Thyroid gland (tissue), 4 donors: ENCODE measurements around the gene HIVEP3. TPM values are rescaled to one million over a fixed set of nuclear protein-coding genes. Genes with fewer than 3 reads are reported as not detected.

ENCODE experiments used
- DNase-seq, 2 donors: peaks; one replicate each; pipeline ENCODE4 v3.0.0-alpha.2; 2019
- H3K27ac ChIP-seq, 3 donors: fragments of 200-600 bp; sonication (generic); 1 replicate in 2 of 3; 2 replicates in 1 of 3; pipeline ENCODE4 v1.5.1; 2016 to 2019; ENCODE audit warnings: mild to moderate bottlenecking in 1 of 3, moderate library complexity in 1 of 3
- H3K27me3 ChIP-seq: fragments of 200-600 bp; sonication (generic); one replicate; pipeline ENCODE4 v1.5.1; 2019
- H3K36me3 ChIP-seq, 2 donors: fragments of 200-600 bp; sonication (generic); one replicate each; pipeline ENCODE4 v1.5.1; 2016 to 2019
- H3K4me1 ChIP-seq, 2 donors: fragments of 200-600 bp; sonication (generic); one replicate each; pipeline ENCODE4 v1.5.1; 2017 to 2019
- H3K4me3 ChIP-seq, 3 donors: fragments of 200-600 bp; sonication (generic); replicated peaks in 1 of 3; 1 replicate in 2 of 3; 2 replicates in 1 of 3; pipeline ENCODE4 v1.5.1; 2016; ENCODE audit warnings: mild to moderate bottlenecking in 1 of 3
- H3K9me3 ChIP-seq: fragments of 200-600 bp; sonication (generic); one replicate; pipeline ENCODE4 v1.5.1; 2017
- POLR2A ChIP-seq, 2 donors: fragments of 450-650 bp; IDR thresholded peaks; one replicate each; pipeline ENCODE4 v1.6.1; 2017; ENCODE audit warnings: antibody characterized with exemption in 2 of 2, mild to moderate bottlenecking in 2 of 2, moderate library complexity in 1 of 2
- WGBS, 2 donors: methylation state at CpG; one replicate each; pipeline ENCODE4 v1.1.5; 2017; 5-methylcytosine and 5-hydroxymethylcytosine counted together
- intact Hi-C: fragments of 100-400 bp; cut with DNase I; formaldehyde crosslinking; loops from one replicate; pipeline ENCODE4 v1.15.1; 2023
- total RNA-seq, 4 donors: library from RNA; depleted of rRNA; stranded (reverse); fragments of >200 nt; gene quantifications; one replicate each; pipeline ENCODE4 v1.2.3, GENCODE V29; 2016
- TF ChIP-seq, protein P1 (sequence below), 6 experiments: fragments of 200-600 bp in 3 of 6; fragments of 450-650 bp in 3 of 6; sonication (generic) in 3 of 6; IDR thresholded peaks; one replicate each; pipeline ENCODE4 v1.5.1; 2016 to 2019; ENCODE audit warnings: antibody characterized with exemption in 6 of 6, mild to moderate bottlenecking in 2 of 6, inconsistent platforms in 1 of 6, moderate library complexity in 1 of 6

Gene HIVEP3
- total RNA-seq, 4 donors from 2014 or later, result 9.7 to 13.5 (median 12.5) TPM

DNA sequence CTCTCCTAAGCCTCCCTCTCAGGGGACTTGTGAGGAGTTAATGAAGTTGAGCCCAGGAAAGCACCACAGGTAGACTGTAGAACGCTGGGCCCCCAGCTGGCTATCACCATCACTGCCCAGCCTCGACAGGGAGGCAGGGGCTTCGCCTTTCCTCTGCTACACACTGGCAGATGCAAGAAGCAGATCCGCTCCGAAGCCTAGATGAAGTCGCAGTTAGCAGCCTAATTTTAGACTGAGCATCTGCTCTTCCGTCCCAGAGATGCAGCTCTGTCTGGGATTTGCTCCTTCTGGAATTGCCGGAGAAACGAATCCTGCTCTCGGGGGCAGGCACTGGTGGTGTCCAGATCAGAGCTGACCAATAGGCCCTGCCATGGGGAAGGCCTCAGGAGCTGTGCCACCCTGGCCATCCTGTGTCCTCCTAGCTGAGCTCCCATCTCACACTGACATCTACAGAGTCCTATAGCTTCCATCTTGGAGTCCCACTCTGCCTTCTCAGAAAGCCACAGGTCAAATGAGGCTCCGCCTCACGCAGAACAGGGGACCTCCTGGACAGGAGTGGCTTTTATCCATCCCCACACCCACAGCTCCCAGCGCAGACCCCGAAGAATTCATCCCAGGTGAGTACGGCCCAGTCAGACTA, 247.5 kb downstream of the HIVEP3 start:
- Histone ChIP-seq H3K27ac (no peak overlapping the region), H3K4me3 (no peak overlapping the region), H3K27me3 (no peaks in the 10 kb centered on the region), H3K36me3 (no peaks in the 10 kb centered on the region), H3K4me1 (peaks cover 0 to 18% of the 10 kb centered on the region in 2 donors), H3K9me3 (no peaks in the 10 kb centered on the region)
- TF ChIP-seq, protein P1, sequence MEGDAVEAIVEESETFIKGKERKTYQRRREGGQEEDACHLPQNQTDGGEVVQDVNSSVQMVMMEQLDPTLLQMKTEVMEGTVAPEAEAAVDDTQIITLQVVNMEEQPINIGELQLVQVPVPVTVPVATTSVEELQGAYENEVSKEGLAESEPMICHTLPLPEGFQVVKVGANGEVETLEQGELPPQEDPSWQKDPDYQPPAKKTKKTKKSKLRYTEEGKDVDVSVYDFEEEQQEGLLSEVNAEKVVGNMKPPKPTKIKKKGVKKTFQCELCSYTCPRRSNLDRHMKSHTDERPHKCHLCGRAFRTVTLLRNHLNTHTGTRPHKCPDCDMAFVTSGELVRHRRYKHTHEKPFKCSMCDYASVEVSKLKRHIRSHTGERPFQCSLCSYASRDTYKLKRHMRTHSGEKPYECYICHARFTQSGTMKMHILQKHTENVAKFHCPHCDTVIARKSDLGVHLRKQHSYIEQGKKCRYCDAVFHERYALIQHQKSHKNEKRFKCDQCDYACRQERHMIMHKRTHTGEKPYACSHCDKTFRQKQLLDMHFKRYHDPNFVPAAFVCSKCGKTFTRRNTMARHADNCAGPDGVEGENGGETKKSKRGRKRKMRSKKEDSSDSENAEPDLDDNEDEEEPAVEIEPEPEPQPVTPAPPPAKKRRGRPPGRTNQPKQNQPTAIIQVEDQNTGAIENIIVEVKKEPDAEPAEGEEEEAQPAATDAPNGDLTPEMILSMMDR (IDR thresholded peaks at IDR 0.05), result no peak
- intact Hi-C loops, result no loop called here
- WGBS, 2 donors, result 94 to 95% methylated on average over 8 to 13 of the region's 15 CpGs
- DNase-seq, result no peak

GRCh38 chr1:41670217-41670957, 248.3 kb downstream of the HIVEP3 start:
- Histone ChIP-seq H3K4me3 (no peak overlapping the region), H3K27me3 (no peaks in the 10 kb centered on the region), H3K36me3 (no peaks in the 10 kb centered on the region), H3K4me1 (peaks cover 0 to 21% of the 10 kb centered on the region in 2 donors), H3K9me3 (no peaks in the 10 kb centered on the region), H3K27ac (no peak overlapping the region)
- intact Hi-C loops, result no loop called here
- WGBS, 2 donors, result 89 to 93% methylated on average over 4 of the region's 4 CpGs
- TF ChIP-seq, protein P1 (IDR thresholded peaks at IDR 0.05), result no peak
- TF ChIP-seq POLR2A (IDR thresholded peaks at IDR 0.05), result no peak
- DNase-seq, result no peak

- intact Hi-C loops, result no loop called here
- no peak for TF ChIP-seq POLR2A (IDR thresholded peaks at IDR 0.05)
- TF ChIP-seq, protein P1 (IDR thresholded peaks at IDR 0.05), result no peak
- no peak for DNase-seq
- no peaks in the 10 kb centered on the region for H3K9me3 ChIP-seq
- H3K36me3 ChIP-seq, result no peaks in the 10 kb centered on the region
- no peak overlapping the region for H3K4me3 ChIP-seq
- WGBS, 2 donors, result 95 to 97% methylated on average over 3 of the region's 3 CpGs
- peaks cover 0 to 26% of the 10 kb centered on the region in 2 donors for H3K4me1 ChIP-seq
- H3K27ac ChIP-seq, result no peak overlapping the region
- no peaks in the 10 kb centered on the region for H3K27me3 ChIP-seq
Measured at GRCh38 chr1:41668967-41669366, 249.8 kb downstream of the HIVEP3 start.

- Histone ChIP-seq H3K27ac (no peak overlapping the region), H3K4me1 (peaks cover 0 to 22% of the 10 kb centered on the region in 2 donors), H3K9me3 (no peaks in the 10 kb centered on the region), H3K36me3 (no peaks in the 10 kb centered on the region), H3K27me3 (no peaks in the 10 kb centered on the region), H3K4me3 (no peak overlapping the region)
- 93 to 95% methylated on average over 7 of the region's 7 CpGs for WGBS, 2 donors
- intact Hi-C loops, result no loop called here
- DNase-seq, result no peak
- TF ChIP-seq, protein P1 (IDR thresholded peaks at IDR 0.05), result no peak
- TF ChIP-seq POLR2A (IDR thresholded peaks at IDR 0.05), result no peak
Measured at GRCh38 chr1:41668054-41668660, 250.6 kb downstream of the HIVEP3 start.
